Stimulated activated CD8-positive, alpha-beta memory T cell treated with anti-CD3 and anti-CD28 coated beads, Interleukin-12 subunit alpha, Interleukin-12 subunit beta, amount 100 ng/mL, for 24 hours (primary cell): ENCODE results near the gene SAMD4B.
"Not testable (repeated sequence)": the region's sequence is repeated elsewhere in the genome, so short reads cannot be mapped to it uniquely, and the experiment has no call there.

Experiments
- DNase-seq: peaks from one replicate; pipeline ENCODE4 v3.0.0-alpha.2; 2020; ENCODE audit errors: extremely low read depth

Gene SAMD4B

GRCh38 chr19:39341719-39342604 lies at the start of gene SAMD4B:
Gene SAMD4B, plus strand, starts transcription at chr19:39342421. Its CDS starts 14,473 bp downstream, at chr19:39356894.
- peak; percentile 98 for DNase-seq

GRCh38 chr19:39293394-39293793 lies 48.8 kb upstream of the SAMD4B start:
- no peak for DNase-seq

GRCh38 chr19:39296055-39296645 lies 46.1 kb upstream of the SAMD4B start, which contains the start of gene IFNL1:
Gene IFNL1, plus strand, starts transcription at chr19:39296407. Its CDS starts 15 bp downstream, at chr19:39296422.
- DNase-seq, result no peak

- DNase-seq, result no peak
Observed at GRCh38 chr19:39296906-39297305, 45.3 kb upstream of the SAMD4B start.

- no peak for DNase-seq
Observed at GRCh38 chr19:39297931-39298634, 44.1 kb upstream of the SAMD4B start.

GRCh38 chr19:39299404-39299803 lies 42.8 kb upstream of the SAMD4B start:
- DNase-seq, result no peak

GRCh38 chr19:39299832-39300231 lies 42.4 kb upstream of the SAMD4B start:
- DNase-seq, result no peak

- DNase-seq, result no peak
Observed at GRCh38 chr19:39301021-39301420, 41.2 kb upstream of the SAMD4B start.

GRCh38 chr19:39301562-39301961 lies 40.7 kb upstream of the SAMD4B start:
- no peak for DNase-seq

GRCh38 chr19:39303373-39304184 lies 38.6 kb upstream of the SAMD4B start:
- no peak for DNase-seq

GRCh38 chr19:39304185-39304513 lies 38.1 kb upstream of the SAMD4B start:
- no peak for DNase-seq

- DNase-seq, result no peak
Observed at GRCh38 chr19:39304701-39305571, 37.3 kb upstream of the SAMD4B start.

- no peak for DNase-seq
Observed at GRCh38 chr19:39306075-39306474, 36.1 kb upstream of the SAMD4B start.

GRCh38 chr19:39307046-39307821 lies 35.0 kb upstream of the SAMD4B start:
- no peak for DNase-seq

- no peak for DNase-seq
Observed at GRCh38 chr19:39307822-39308530, 34.2 kb upstream of the SAMD4B start.

GRCh38 chr19:39308531-39309304 lies 33.5 kb upstream of the SAMD4B start:
- no peak for DNase-seq

GRCh38 chr19:39309305-39309670 lies 32.9 kb upstream of the SAMD4B start:
- DNase-seq, result not testable (repeated sequence)

GRCh38 chr19:39310558-39311311 lies 31.5 kb upstream of the SAMD4B start:
- no peak for DNase-seq
